Measurements from ENCODE around the gene GPR132.

Gene GPR132

DNA sequence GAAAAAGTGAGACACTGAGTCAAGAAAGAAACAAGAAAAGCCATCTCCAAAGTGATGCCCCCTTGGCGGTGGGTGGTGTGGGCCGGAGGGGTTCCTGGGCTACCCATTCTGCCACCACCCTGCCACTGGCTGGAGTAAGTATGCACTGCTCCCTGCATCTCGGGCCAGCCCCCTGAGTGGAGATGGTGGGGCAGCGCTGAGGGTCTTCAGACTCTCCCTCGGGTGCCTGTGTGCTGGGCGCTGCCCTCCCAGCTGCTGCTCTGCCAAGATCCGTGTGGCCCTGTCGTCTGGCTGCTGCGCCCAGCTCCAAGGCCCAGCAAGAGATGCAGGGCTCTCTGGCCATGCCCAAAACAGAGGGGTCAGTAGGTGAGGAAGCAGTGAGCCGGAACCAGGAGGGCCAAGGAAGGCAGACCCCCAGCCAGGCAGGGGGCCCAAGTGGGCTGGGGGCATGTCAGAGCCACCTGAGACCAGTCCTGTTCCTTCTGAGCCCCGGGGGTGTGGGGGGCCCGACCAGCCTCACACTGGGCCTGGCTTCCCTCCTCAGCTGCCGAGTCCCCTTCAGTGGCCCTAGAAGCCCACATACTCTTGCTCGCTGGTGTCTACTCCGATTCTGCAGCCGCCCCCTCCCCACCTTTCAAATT, 5.2 kb downstream of the GPR132 start:
- DNase-seq: no peak

DNA sequence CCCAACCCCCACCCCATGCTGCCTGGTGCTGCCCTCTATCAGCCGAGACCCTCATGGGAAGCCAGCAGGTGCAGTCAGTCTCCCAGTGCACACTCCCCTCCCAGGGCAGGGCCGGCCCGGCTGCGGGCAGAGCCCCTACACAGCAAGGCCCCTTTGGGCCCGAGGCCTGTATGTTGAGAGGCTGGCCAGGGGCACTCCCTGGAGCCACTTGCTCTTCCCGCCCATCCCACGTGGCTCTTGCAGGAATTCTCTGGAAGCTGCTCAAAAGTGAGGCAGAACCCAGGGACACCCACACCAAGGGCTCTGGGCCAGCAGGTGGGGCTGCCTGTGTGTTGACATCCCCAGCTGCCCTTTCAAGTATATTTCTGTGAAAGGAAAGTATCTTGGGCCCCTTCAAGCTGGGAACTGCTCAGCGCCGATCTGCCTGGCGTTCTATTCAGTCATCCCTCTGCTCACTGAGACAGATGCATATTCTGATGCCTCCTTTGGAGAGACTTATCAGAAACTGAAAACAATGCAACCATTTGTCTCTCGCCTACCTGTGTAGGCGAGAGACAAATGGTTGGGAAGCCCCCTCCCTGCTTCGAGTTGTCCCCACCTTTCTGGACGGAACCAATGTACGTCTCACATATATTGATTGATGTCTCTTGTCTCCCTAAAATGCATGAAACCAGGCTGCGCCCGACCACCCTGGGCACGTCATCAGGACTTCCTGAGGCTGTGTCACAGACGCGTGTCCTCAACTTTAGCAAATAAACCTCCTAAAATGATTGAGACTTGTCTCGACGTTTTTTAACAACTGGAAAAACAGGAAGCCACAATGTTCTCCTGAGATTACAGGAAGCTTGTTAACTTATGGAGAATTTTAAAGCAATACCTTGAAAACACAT, 6.0 kb downstream of the GPR132 start:
- DNase-seq: no peak

- DNase-seq: no peak
Observed at GRCh38 chr14:105058521-105059034, 6.7 kb downstream of the GPR132 start.

GRCh38 chr14:105056303-105056831, 8.9 kb downstream of the GPR132 start:
- DNase-seq: no peak

DNA sequence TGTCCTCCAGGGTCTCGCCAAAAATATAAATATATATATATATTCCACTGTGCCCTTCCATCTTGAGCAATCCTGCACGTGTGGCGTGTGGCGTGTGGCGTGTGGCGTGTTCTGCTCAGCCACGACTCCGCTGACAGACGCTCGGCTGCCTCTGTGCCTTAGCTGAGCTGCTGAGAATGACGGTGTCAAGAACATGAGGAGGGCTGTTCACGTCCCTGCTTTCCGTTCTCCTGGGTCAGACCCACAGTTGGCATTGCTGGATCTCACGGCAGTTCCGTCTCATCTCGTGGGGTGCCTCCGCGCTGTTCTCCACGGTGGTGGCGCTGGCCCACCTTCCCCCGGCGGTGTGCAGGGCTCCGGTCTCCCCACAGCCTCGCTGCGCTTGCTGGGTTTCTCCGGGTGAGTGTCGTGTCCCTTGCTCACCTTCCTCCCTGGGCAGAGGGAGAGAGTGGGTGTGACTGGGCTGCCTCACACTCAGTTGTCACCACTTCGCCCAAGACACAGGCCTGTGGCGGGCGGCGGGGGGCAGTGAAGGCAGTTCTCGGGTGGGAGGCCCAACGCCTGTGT, 9.4 kb downstream of the GPR132 start:
- no peak for DNase-seq

GRCh38 chr14:105055334-105055733, 9.9 kb downstream of the GPR132 start:
- DNase-seq: no peak

- DNase-seq: no peak
Observed at GRCh38 chr14:105053996-105054395, 11.2 kb downstream of the GPR132 start.

GRCh38 chr14:105053421-105053820, 11.8 kb downstream of the GPR132 start:
- no peak for DNase-seq

GRCh38 chr14:105052110-105052458, 13.1 kb downstream of the GPR132 start:
- DNase-seq: no peak

GRCh38 chr14:105051182-105052109, 13.8 kb downstream of the GPR132 start:
- no peak for DNase-seq

GRCh38 chr14:105050551-105050897, 14.7 kb downstream of the GPR132 start:
- DNase-seq: peak; percentile 6

- no peak for DNase-seq
Observed at GRCh38 chr14:105049753-105050550, 15.3 kb downstream of the GPR132 start.

- no peak for DNase-seq
Observed at GRCh38 chr14:105047283-105048016, 17.8 kb downstream of the GPR132 start.

- no peak for DNase-seq
Observed at GRCh38 chr14:105046891-105047282, 18.3 kb downstream of the GPR132 start.

DNA sequence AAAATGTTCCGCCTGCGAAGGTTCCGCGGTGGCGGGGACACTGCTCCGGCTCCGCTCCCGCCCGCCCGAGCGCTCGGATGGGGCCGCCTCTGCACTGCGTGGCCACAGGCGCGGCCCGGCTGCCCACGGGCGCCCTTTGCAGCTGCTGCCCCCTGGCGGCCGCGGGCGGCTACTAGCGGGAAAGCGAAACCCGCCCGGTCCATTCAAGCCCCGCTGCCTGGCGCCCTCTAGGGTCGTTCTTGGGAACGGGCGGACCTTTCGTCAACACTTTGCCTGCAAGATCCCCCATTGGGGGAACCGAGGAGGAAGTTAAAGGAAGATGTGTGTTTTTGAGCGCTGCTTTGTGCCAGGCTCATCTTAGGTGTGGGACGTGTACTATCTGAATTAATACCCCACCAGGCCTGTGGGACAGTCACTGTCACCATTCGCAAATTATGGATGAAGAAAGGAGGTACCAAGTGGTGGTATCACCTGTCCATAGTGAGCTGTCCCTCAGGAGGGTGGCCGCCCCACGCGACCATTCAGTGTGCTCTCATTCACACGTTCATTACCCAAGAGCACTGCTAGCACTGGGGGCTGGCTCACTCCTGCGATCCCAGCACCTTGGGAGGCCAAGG, 19.4 kb downstream of the GPR132 start:
- peak; percentile 92 for DNase-seq

DNA sequence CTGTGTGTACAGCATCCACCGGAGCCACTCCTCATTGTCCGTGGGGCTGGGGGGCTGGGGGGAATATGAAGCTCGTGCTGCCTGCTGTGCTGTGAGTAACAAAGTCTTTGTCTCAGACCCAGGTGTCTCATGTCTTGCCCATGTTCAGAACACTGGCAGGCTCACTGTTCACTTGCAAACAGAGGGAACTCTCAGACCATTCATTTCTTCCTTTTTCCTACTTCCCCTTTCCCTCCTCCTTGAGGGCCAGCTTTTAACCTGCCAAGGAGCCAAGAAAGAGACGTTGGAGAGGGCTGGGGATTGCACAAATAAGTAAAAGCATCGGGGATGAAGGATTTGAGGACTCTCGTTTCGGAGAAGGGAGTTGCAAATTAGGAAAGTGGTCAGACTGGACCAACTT, 21.6 kb downstream of the GPR132 start:
- peak; percentile 7 for DNase-seq

DNA sequence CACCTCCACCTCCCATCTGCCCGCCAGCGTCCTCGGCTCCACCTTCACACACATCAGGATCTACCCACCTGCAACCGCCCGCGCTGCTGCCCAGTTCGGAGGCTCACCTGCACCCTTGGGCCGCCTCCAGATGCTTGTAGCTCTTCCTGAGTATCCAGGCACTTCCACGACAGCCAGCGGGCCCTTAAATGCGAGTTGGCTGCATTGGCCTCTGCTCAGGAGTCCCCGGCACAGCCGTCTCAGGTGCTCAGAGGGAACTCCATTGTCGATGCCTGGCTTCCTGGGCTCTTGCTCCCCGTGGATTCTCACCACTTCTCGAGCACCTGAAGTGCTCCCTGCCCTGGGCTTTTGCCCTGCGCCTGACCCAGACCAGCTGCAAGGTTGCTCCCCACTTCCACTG, 22.4 kb downstream of the GPR132 start:
- DNase-seq: no peak

DNA sequence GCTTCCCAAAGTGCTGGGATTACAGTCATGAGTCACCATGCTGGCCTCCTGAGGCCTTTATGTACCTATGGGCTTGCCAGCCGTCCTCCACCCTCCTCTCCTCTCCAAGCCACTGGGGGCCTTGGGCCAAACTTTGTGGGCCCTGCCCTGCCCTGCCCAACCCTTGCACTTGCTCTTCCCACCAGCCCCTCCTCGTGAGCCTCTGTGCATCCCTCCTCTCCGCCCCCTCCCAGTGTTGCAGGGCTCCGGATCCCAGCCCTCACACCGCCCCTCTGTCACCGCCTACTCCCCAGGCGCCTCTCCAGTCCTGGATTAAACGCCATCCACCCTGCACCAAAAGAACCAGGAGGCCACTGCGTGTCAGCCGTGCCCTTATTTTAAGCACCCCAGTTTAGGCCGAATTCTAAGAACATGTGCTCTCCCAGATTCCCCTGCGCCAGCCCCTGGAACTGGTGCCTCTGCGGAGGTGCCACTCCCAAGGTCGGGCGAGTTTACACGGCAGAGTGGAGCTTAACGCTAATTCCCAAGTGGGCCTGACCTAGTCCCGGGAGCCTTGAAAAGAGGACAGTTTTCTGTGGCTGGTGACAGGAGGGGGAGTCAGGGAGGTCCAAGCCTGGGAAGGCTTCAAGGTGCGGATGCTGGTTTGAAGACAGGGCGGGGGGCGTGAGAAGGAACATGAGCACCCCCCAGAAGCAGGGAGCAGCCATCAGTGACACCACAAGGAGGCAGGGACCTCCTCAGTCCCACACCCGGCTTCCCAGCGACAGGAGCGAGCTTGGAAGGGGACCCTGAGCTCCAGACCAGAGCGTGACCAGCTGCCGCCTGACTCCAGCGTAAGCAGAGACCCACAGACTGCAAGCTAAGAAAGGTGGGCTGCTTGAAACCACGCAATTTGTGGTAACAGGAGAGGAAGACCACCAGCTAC, 23.1 kb downstream of the GPR132 start:
- no peak for DNase-seq

DNA sequence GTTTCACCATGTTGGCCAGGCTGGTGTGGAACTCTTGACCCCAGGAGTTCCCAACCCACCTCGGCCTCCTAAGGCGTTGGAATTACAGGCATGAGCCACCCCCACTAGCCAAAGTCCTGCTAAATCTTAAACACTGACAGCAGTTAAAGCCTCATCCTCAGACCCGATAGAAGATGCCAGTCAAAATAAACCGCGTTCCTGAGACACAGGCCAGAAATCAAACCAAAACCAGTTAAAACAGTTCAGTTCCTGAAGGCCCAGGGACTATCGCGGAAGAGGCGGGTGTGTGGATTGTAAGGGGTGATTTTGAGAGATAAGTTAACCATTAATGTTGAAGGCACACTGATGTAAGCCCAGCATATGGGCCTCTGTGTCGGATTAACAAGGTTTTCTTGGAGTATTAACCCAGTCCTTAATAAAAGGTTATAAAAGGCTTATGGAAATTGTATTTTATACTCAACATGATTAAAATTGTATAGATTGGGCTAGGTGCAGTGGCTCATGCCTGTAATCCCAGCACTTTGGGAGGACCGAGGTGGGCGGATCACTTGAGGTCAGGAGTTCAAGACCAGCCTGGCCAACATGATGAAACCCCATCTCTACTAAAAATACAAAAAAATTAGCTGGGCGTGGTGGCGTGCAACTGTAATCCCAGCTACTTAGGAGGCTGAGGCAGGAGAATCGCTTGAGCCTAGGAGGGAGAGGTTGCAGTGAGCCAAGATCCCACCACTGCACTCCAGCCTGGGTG, 25.6 kb downstream of the GPR132 start:
- peak; percentile 45 for DNase-seq

Data from OCI-M1 (cell line).